ENCODE results near the gene PPP3CB. TPM values are rescaled to one million over a fixed set of nuclear protein-coding genes. Genes with fewer than 3 reads are reported as not detected.

The PPP3CB gene
- total RNA-seq, 2 experiments from 2014 or later, result 34.9 to 35.8 TPM

GRCh38 chr10:73439605-73440312, 56.1 kb downstream of the PPP3CB start:
- CTCF ChIA-PET, result no interaction called here
- Mint-ChIP-seq H3K27ac (no peak overlapping the region), H3K9me3 (no peaks in the 10 kb centered on the region), H3K27me3 (ENCODE audit: low read depth) (no peaks in the 10 kb centered on the region), H3K4me1 (ENCODE audit: low read depth) (peaks cover 15% of the 10 kb centered on the region), H3K4me3 (no peak overlapping the region), H3K36me3 (ENCODE audit: low read depth) (peaks cover 6% of the 10 kb centered on the region)
- intact Hi-C loops (cut with micrococcal nuclease), result no loop called here
- DNase-seq, result no peak

- DNase-seq, result no peak
- Mint-ChIP-seq H3K36me3 (ENCODE audit: low read depth) (peaks cover 6% of the 10 kb centered on the region), H3K4me3 (no peak overlapping the region), H3K4me1 (ENCODE audit: low read depth) (peaks cover 15% of the 10 kb centered on the region), H3K27ac (no peak overlapping the region), H3K9me3 (no peaks in the 10 kb centered on the region), H3K27me3 (ENCODE audit: low read depth) (no peaks in the 10 kb centered on the region)
- CTCF ChIA-PET, result no interaction called here
- intact Hi-C loops (cut with micrococcal nuclease), result no loop called here
These were observed 56.8 kb downstream of the PPP3CB start for GRCh38 chr10:73439055-73439454.

- no peaks in the 10 kb centered on the region for H3K9me3 Mint-ChIP-seq
- no peak for DNase-seq
- no peak within 1 kb of the TSS for H3K27ac Mint-ChIP-seq
- H3K36me3 Mint-ChIP-seq (ENCODE audit: low read depth), result peaks cover 6% of the 10 kb centered on the region
- intact Hi-C loops (cut with micrococcal nuclease), result no loop called here
- CTCF ChIA-PET, result no interaction called here
- H3K27me3 Mint-ChIP-seq (ENCODE audit: low read depth), result no peaks in the 10 kb centered on the region
- peaks cover 16% of the 10 kb centered on the region for H3K4me1 Mint-ChIP-seq (ENCODE audit: low read depth)
- no peak within 1 kb of the TSS for H3K4me3 Mint-ChIP-seq
These were observed 62.3 kb downstream of the PPP3CB start, which contains the start of gene MSS51 for GRCh38 chr10:73433538-73433867. Gene MSS51 (minus strand): TSS chr10:73433561. CDS start chr10:73428284, 5,277 bp downstream.

- no peak for DNase-seq
- no peak overlapping the region for H3K4me3 Mint-ChIP-seq
- CTCF ChIA-PET, result no interaction called here
- peaks cover 3% of the 10 kb centered on the region for H3K36me3 Mint-ChIP-seq (ENCODE audit: low read depth)
- no peak overlapping the region for H3K27ac Mint-ChIP-seq
- H3K9me3 Mint-ChIP-seq, result no peaks in the 10 kb centered on the region
- H3K27me3 Mint-ChIP-seq (ENCODE audit: low read depth), result no peaks in the 10 kb centered on the region
- intact Hi-C loops (cut with micrococcal nuclease), result no loop called here
- H3K4me1 Mint-ChIP-seq (ENCODE audit: low read depth), result peaks cover 16% of the 10 kb centered on the region
These were observed 62.9 kb downstream of the PPP3CB start for GRCh38 chr10:73432646-73433537.

GRCh38 chr10:73426318-73426717, 69.5 kb downstream of the PPP3CB start:
- CTCF ChIA-PET, result no interaction called here
- Mint-ChIP-seq H3K9me3 (no peaks in the 10 kb centered on the region), H3K4me1 (ENCODE audit: low read depth) (peaks cover 11% of the 10 kb centered on the region), H3K4me3 (no peak overlapping the region), H3K36me3 (ENCODE audit: low read depth) (peaks cover 23% of the 10 kb centered on the region), H3K27me3 (ENCODE audit: low read depth) (no peaks in the 10 kb centered on the region), H3K27ac (no peak overlapping the region)
- intact Hi-C loops (cut with micrococcal nuclease), result no loop called here
- no peak for DNase-seq

- H3K36me3 Mint-ChIP-seq (ENCODE audit: low read depth), result peaks cover 23% of the 10 kb centered on the region
- no peak overlapping the region for H3K27ac Mint-ChIP-seq
- CTCF ChIA-PET, result no interaction called here
- peaks cover 11% of the 10 kb centered on the region for H3K4me1 Mint-ChIP-seq (ENCODE audit: low read depth)
- H3K4me3 Mint-ChIP-seq, result no peak overlapping the region
- intact Hi-C loops (cut with micrococcal nuclease), result no loop called here
- no peaks in the 10 kb centered on the region for H3K9me3 Mint-ChIP-seq
- DNase-seq, result no peak
- H3K27me3 Mint-ChIP-seq (ENCODE audit: low read depth), result no peaks in the 10 kb centered on the region
These were observed 71.3 kb downstream of the PPP3CB start for GRCh38 chr10:73424478-73424877.

GRCh38 chr10:73423309-73423708, 72.5 kb downstream of the PPP3CB start:
- DNase-seq, result no peak
- H3K36me3 Mint-ChIP-seq (ENCODE audit: low read depth), result peaks cover 23% of the 10 kb centered on the region
- no peaks in the 10 kb centered on the region for H3K27me3 Mint-ChIP-seq (ENCODE audit: low read depth)
- intact Hi-C loops (cut with micrococcal nuclease), result no loop called here
- no peaks in the 10 kb centered on the region for H3K9me3 Mint-ChIP-seq
- H3K27ac Mint-ChIP-seq, result peak overlapping the region; percentile 25
- H3K4me1 Mint-ChIP-seq (ENCODE audit: low read depth), result peaks cover 11% of the 10 kb centered on the region
- CTCF ChIA-PET, result no interaction called here
- H3K4me3 Mint-ChIP-seq, result no peak overlapping the region

- intact Hi-C loops (cut with micrococcal nuclease), result no loop called here
- peaks cover 27% of the 10 kb centered on the region for H3K4me1 Mint-ChIP-seq (ENCODE audit: low read depth)
- CTCF ChIA-PET, result interaction anchor here (0.8 kb wide), 1 partner anchor 41 kb away, joined by 3 read pairs; no protein-coding TSS in a partner anchor
These were observed 79.3 kb downstream of the PPP3CB start for GRCh38 chr10:73416571-73416970.

GRCh38 chr10:73414230-73414945, 81.4 kb downstream of the PPP3CB start:
- DNase-seq, result peak; percentile 12
- peaks cover 48% of the 10 kb centered on the region for H3K4me1 Mint-ChIP-seq (ENCODE audit: low read depth)

More at GRCh38 chr10:73416571-73416970, 79.3 kb downstream of the PPP3CB start:
- Mint-ChIP-seq H3K9me3 (no peaks in the 10 kb centered on the region), H3K4me3 (no peak overlapping the region), H3K27me3 (ENCODE audit: low read depth) (peaks cover 5% of the 10 kb centered on the region), H3K36me3 (ENCODE audit: low read depth) (peaks cover 1% of the 10 kb centered on the region), H3K27ac (no peak overlapping the region)
- DNase-seq, result no peak

GRCh38 chr10:73413528-73414229, 82.1 kb downstream of the PPP3CB start, which contains the start of gene ANXA7:
Gene ANXA7 (minus strand): TSS chr10:73414058. CDS start chr10:73400856, 13,202 bp downstream.
- CTCF ChIA-PET, result interaction anchor here (0.6 to 1.6 kb wide), 2 partner anchors 160 to 299 kb away, joined by 4 read pairs; no protein-coding TSS in a partner anchor
- no peaks in the 10 kb centered on the region for H3K9me3 Mint-ChIP-seq
- H3K27me3 Mint-ChIP-seq (ENCODE audit: low read depth), result peaks cover 5% of the 10 kb centered on the region
- intact Hi-C loops (cut with micrococcal nuclease), result loop anchor here (1.0 to 5.0 kb wide), 12 partner anchors 55 to 1414 kb away; partner anchors contain the start of genes CFAP70, DNAJC9, ECD and FAM149B1
- peak within 1 kb of the TSS; percentile 95 for H3K4me3 Mint-ChIP-seq
- H3K27ac Mint-ChIP-seq, result peak within 1 kb of the TSS; percentile 93
- DNase-seq, result peak; percentile 96
- peaks cover 9% of the 10 kb centered on the region for H3K36me3 Mint-ChIP-seq (ENCODE audit: low read depth)
- peaks cover 56% of the 10 kb centered on the region for H3K4me1 Mint-ChIP-seq (ENCODE audit: low read depth)

More at GRCh38 chr10:73414230-73414945, 81.4 kb downstream of the PPP3CB start:
- peaks cover 5% of the 10 kb centered on the region for H3K27me3 Mint-ChIP-seq (ENCODE audit: low read depth)
- H3K36me3 Mint-ChIP-seq (ENCODE audit: low read depth), result peaks cover 9% of the 10 kb centered on the region
- H3K9me3 Mint-ChIP-seq, result no peaks in the 10 kb centered on the region
- H3K27ac Mint-ChIP-seq, result peak overlapping the region; percentile 59
- CTCF ChIA-PET, result interaction anchor here (0.6 to 1.6 kb wide), 2 partner anchors 161 to 300 kb away, joined by 4 read pairs; no protein-coding TSS in a partner anchor
- intact Hi-C loops (cut with micrococcal nuclease), result loop anchor here (1.0 to 5.0 kb wide), 9 partner anchors 56 to 1413 kb away; partner anchors contain the start of genes CFAP70, DNAJC9, KAT6B and MICU1
- H3K4me3 Mint-ChIP-seq, result peak overlapping the region; percentile 95

GRCh38 chr10:73413108-73413527, 82.7 kb downstream of the PPP3CB start:
- Mint-ChIP-seq H3K27ac (peak overlapping the region; percentile 93), H3K36me3 (ENCODE audit: low read depth) (peaks cover 9% of the 10 kb centered on the region), H3K9me3 (no peaks in the 10 kb centered on the region), H3K4me3 (peak overlapping the region; percentile 95), H3K27me3 (ENCODE audit: low read depth) (peaks cover 5% of the 10 kb centered on the region), H3K4me1 (ENCODE audit: low read depth) (peaks cover 57% of the 10 kb centered on the region)
- intact Hi-C loops (cut with micrococcal nuclease), result loop anchor here (1.0 to 5.0 kb wide), 9 partner anchors 68 to 1414 kb away; partner anchors contain the start of genes ECD, FAM149B1, KAT6B and MICU1
- CTCF ChIA-PET, result no interaction called here
- peak; percentile 62 for DNase-seq
